K562 (cell line): ENCODE measurements around the gene ALPK1. TPM values are rescaled to one million over a fixed set of nuclear protein-coding genes. Genes with fewer than 3 reads are reported as not detected.

ENCODE experiments used
- ATAC-seq: fragments of 200-7000 bp; cut with Tn5 transposase; 3 replicates; pipeline ENCODE4 v1.9.1; 2020; ENCODE audit warnings: moderate library complexity
- BruUV-seq: library from RNA; stranded (reverse); fragments of 400-500 nt; replicated peaks from 2 replicates; lab custom pipeline; 2021; lab: Mats Ljungman, UMichigan
- CTCF ChIA-PET: fragments of 300-600 bp; formaldehyde crosslinking; extraction: SDS; loops from one replicate; lab custom pipeline; 2021; ENCODE audit warnings: low intra/inter-chr PET ratio; lab: Yijun Ruan, JAX
- POLR2A ChIA-PET: fragments of 300-600, 350-650 bp; sonication (Branson Sonifier 250); formaldehyde crosslinking; extraction: SDS; loops from one replicate; lab custom pipeline; 2021; ENCODE audit warnings: antibody characterized with exemption, inconsistent platforms; lab: Yijun Ruan, JAX
- DNase-seq, 4 experiments: peaks; one replicate each; pipeline versions ENCODE4 v3.0.0 to v3.0.0-alpha.2; 2011 to 2018; ENCODE audit warnings: low spot score in 3 of 4, mixed read lengths in 3 of 4; ENCODE audit errors: extremely low read depth in 1 of 4
- FAIRE-seq: peaks from 2 replicates; lab custom pipeline; 2011; peaks lifted over from hg19 to GRCh38; lab: Jason Lieb, UNC
- H2AFZ ChIP-seq: 2 replicates; pipeline ENCODE4 v1.6.0; 2011; ENCODE audit warnings: low read depth, low read length, control low read depth, inconsistent platforms
- H3K27ac ChIP-seq: fragments of 200-600 bp; 3 replicates; pipeline ENCODE4 v1.8.0; 2011; ENCODE audit warnings: low read depth, mild to moderate bottlenecking, control low read depth, inconsistent platforms, low read length, moderate library complexity, mixed read lengths; ENCODE audit errors: extremely low read depth
- H3K27me3 ChIP-seq, 2 experiments: fragments of 300-600 bp in 1 of 2; 2 replicates in 1 of 2; 3 replicates in 1 of 2; pipeline versions ENCODE4 v1.6.0 to v1.8.0; 2011; ENCODE audit warnings: inconsistent platforms in 2 of 2, low read length in 2 of 2, mild to moderate bottlenecking in 1 of 2, mixed read lengths in 1 of 2, moderate library complexity in 1 of 2; ENCODE audit not compliant: control insufficient read depth in 2 of 2, insufficient read depth in 2 of 2
- H3K36me3 ChIP-seq: fragments of 300-600 bp; 3 replicates; pipeline ENCODE4 v1.8.0; 2011; ENCODE audit warnings: mild to moderate bottlenecking, low read length, inconsistent platforms; ENCODE audit not compliant: control insufficient read depth, insufficient read depth
- H3K4me1 ChIP-seq, 2 experiments: fragments of 200-600 bp in 1 of 2; replicated peaks in 1 of 2; 2 replicates in 1 of 2; 3 replicates in 1 of 2; pipeline versions ENCODE4 v1.5.1 to v1.8.0; 2011; ENCODE audit warnings: inconsistent platforms in 2 of 2, low read length in 2 of 2, mild to moderate bottlenecking in 1 of 2, mixed read lengths in 1 of 2, moderate library complexity in 1 of 2; ENCODE audit not compliant: control insufficient read depth in 2 of 2, insufficient read depth in 2 of 2
- H3K4me2 ChIP-seq: 2 replicates; pipeline ENCODE4 v1.6.1; 2011; ENCODE audit warnings: low read length, control low read depth, inconsistent platforms, mixed read lengths; ENCODE audit not compliant: insufficient read depth
- H3K4me3 ChIP-seq: fragments of 200-600 bp; sonication (generic), shearing (Covaris generic); 2 replicates; pipeline ENCODE4 v1.5.1; 2016; ENCODE audit warnings: control low read depth, inconsistent platforms
- H3K79me2 ChIP-seq: fragments of 200-600 bp; 3 replicates; pipeline ENCODE4 v1.8.0; 2011; ENCODE audit warnings: low read length, inconsistent platforms; ENCODE audit not compliant: control insufficient read depth, insufficient read depth
- H3K9ac ChIP-seq, 2 experiments: 2 replicates each; pipeline versions ENCODE4 v1.6.0 to v1.6.1; 2011; ENCODE audit warnings: low read depth in 2 of 2, low read length in 2 of 2, control low read depth in 1 of 2, inconsistent platforms in 1 of 2, mild to moderate bottlenecking in 1 of 2, mixed read lengths in 1 of 2; ENCODE audit not compliant: insufficient read depth in 1 of 2
- H3K9me1 ChIP-seq: one replicate; pipeline ENCODE4 v1.6.0; 2011; ENCODE audit warnings: inconsistent platforms, mild to moderate bottlenecking, low read length, moderate library complexity; ENCODE audit not compliant: control insufficient read depth, insufficient read depth
- H3K9me3 ChIP-seq: replicated peaks from 2 replicates; pipeline ENCODE4 v1.5.1; 2011; ENCODE audit warnings: low read depth, low read length, inconsistent platforms; ENCODE audit not compliant: control insufficient read depth, insufficient read depth
- H4K20me1 ChIP-seq: replicated peaks from 2 replicates; pipeline ENCODE4 v1.6.1; 2011; ENCODE audit warnings: low read length, inconsistent platforms, mixed read lengths; ENCODE audit not compliant: control insufficient read depth, insufficient read depth
- ARNT ChIP-seq, 2 experiments: fragments of 450-650 bp; IDR thresholded peaks; 2 replicates each; pipeline ENCODE4 v1.6.1; 2016; ENCODE audit warnings: mild to moderate bottlenecking in 1 of 2
- BHLHE40 ChIP-seq: IDR thresholded peaks from 2 replicates; pipeline ENCODE4 v1.6.1; 2011; ENCODE audit warnings: low read length, improper control_type of control experiment
- CBX3 ChIP-seq, 2 experiments: IDR thresholded peaks; 1 replicate in 1 of 2; 2 replicates in 1 of 2; pipeline ENCODE4 v1.6.1; 2012; ENCODE audit warnings: inconsistent platforms in 2 of 2, low read length in 2 of 2, borderline replicate concordance in 1 of 2, control low read depth in 1 of 2
- CEBPG ChIP-seq, 3 experiments: fragments of 200-800 bp in 1 of 3; sonication (Bioruptor generic) in 1 of 3; sonication (generic) in 1 of 3; formaldehyde crosslinking in 1 of 3; IDR thresholded peaks in 2 of 3; conservative IDR thresholded peaks in 1 of 3; 2 replicates each; pipeline versions ENCODE4 v1.6.1 to v1.8.0; 2016 to 2022; ENCODE audit warnings: missing compliant biosample characterization in 2 of 3, missing genetic modification characterization in 2 of 3, mild to moderate bottlenecking in 1 of 3, missing genetic modification reagents in 1 of 3
- ETV6 ChIP-seq, 3 experiments: fragments of 150-350 bp in 1 of 3; sonication (generic) in 1 of 3; formaldehyde crosslinking in 1 of 3; IDR thresholded peaks; 2 replicates each; pipeline versions ENCODE4 v1.6.1 to v1.8.0; 2014 to 2022; ENCODE audit warnings: borderline replicate concordance in 2 of 3, low read depth in 2 of 3, antibody characterized with exemption in 1 of 3, low read length in 1 of 3, mild to moderate bottlenecking in 1 of 3, missing genetic modification reagents in 1 of 3
- HNRNPL ChIP-seq: fragments of 200-400 bp; formaldehyde crosslinking; IDR thresholded peaks from 2 replicates; pipeline ENCODE4 v1.6.1; 2017; ENCODE audit warnings: low read depth, mild to moderate bottlenecking, low read length
- HNRNPUL1 ChIP-seq: fragments of 200-400 bp; formaldehyde crosslinking; IDR thresholded peaks from 2 replicates; pipeline ENCODE4 v1.6.1; 2017; ENCODE audit warnings: low read length
- MCM2 ChIP-seq: fragments of 450-650 bp; IDR thresholded peaks from 2 replicates; pipeline ENCODE4 v1.6.1; 2017; ENCODE audit warnings: low read depth, mild to moderate bottlenecking
- PRPF4 ChIP-seq: fragments of 200-400 bp; formaldehyde crosslinking; IDR thresholded peaks from one replicate; pipeline ENCODE4 v1.6.1; 2017; ENCODE audit warnings: low read length, low read depth, mild to moderate bottlenecking; ENCODE audit not compliant: insufficient read depth, poor library complexity, severe bottlenecking
- PTRF ChIP-seq: fragments of 450-650 bp; IDR thresholded peaks from 2 replicates; pipeline ENCODE4 v1.6.1; 2016; ENCODE audit warnings: mild to moderate bottlenecking, missing genetic modification characterization, missing compliant biosample characterization
- RBBP5 ChIP-seq: fragments of 200-600 bp; sonication (generic); IDR thresholded peaks from 2 replicates; pipeline ENCODE4 v1.6.1; 2012; ENCODE audit warnings: borderline replicate concordance, mild to moderate bottlenecking, low read length, control low read depth, inconsistent platforms; ENCODE audit not compliant: insufficient read depth, poor library complexity, severe bottlenecking
- RNF2 ChIP-seq: sonication (generic); IDR thresholded peaks from 2 replicates; pipeline ENCODE4 v1.6.1; 2016
- ZNF589 ChIP-seq: fragments of 200-800 bp; sonication (Bioruptor generic); IDR thresholded peaks from 2 replicates; pipeline ENCODE4 v1.6.1; 2016; ENCODE audit warnings: low read depth, missing genetic modification characterization, missing compliant biosample characterization
- WGBS: fragments of 100-300 bp; shearing (Covaris generic); methylation state at CpG from one replicate; pipeline ENCODE4 v1.1.6; 2016; ENCODE audit warnings: low coverage, mixed read lengths; ENCODE audit not compliant: insufficient coverage; ENCODE audit errors: missing lambda C conversion rate; 5-methylcytosine and 5-hydroxymethylcytosine counted together
- in situ Hi-C: fragments of 300-500 bp; cut with MboI; formaldehyde crosslinking; loops from 4 replicates; pipeline ENCODE4 v1.15.0; 2018; ENCODE audit warnings: inconsistent platforms, mixed read lengths
- intact Hi-C: fragments of 100-400 bp; cut with micrococcal nuclease; formaldehyde crosslinking; loops from 2 replicates; pipeline ENCODE4 v1.14.2; 2022
- polyA plus RNA-seq, 8 experiments: library from polyadenylated mRNA; depleted of rRNA in 4 of 8; stranded (reverse) in 5 of 8; unstranded in 3 of 8; fragments of >200 nt; fragmentation: Nextera tagmentation in 2 of 8; fragmentation: Illumina TruSeq in 1 of 8; extraction: Ambion mirVana in 2 of 8; extraction: Trizol in 1 of 8; gene quantifications; 2 replicates each; pipeline versions ENCODE4 v1.2.1 to v1.2.3, GENCODE V29; 2011 to 2014; ENCODE audit warnings: inconsistent platforms in 1 of 8, missing spikeins in 1 of 8
- total RNA-seq, 7 experiments: library from RNA; depleted of rRNA in 6 of 7; stranded (reverse); fragments of >200 nt in 6 of 7; fragmentation: Illumina TruSeq in 2 of 7; extraction: Trizol in 2 of 7; gene quantifications; 2 replicates each; pipeline versions ENCODE4 v1.2.1 to v1.2.3, GENCODE V29; 2011 to 2021; ENCODE audit warnings: low replicate concordance in 1 of 7
- TF ChIP-seq, protein P1 (sequence below): sonication (generic); formaldehyde crosslinking; IDR thresholded peaks from 2 replicates; pipeline ENCODE4 v1.9.0; 2022; ENCODE audit warnings: mild to moderate bottlenecking, missing genetic modification reagents

The ALPK1 gene
- total and polyA plus RNA-seq, 9 of the 15 experiments (the other 6 are each of a cell fraction or from before 2014, with no cell fraction given) = 2.3 to 6.9 (median 4.6) TPM

DNA sequence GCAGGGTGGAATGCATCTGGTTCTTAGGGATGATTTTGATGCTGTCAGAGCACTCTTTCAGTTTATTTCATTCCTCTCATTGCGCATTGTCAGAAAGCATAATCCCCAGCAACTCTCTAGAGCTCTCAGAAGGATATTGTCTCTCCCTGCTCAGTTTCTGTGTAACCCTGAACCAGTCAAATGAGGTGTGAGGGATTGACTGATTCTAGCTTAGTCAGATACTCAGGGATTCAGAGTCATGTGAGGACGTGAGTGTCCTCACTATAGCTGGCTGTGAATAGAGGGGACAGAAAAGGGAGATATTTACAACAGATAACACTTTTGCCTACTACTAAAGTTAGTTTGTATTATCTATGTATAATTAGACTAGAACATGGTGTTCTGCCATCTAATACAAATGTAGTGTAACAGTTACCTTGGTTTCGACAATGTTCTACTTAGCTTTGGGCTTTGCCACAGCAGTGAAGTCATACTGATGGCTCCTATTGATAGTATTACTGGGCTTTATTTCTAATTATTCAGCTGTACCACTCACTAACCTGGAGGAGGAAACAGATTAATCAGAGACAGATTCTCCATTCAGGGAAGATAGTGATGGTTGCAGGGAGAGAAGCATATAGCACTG is 46.0 kb upstream of the ALPK1 start:
- DNase-seq (no peak), FAIRE-seq (no peak), ATAC-seq (peak; percentile 42; the same call in 1 of the 3 replicates)
- Histone ChIP-seq H4K20me1 (no peaks in the 10 kb centered on the region), H3K4me3 (no peak overlapping the region), H3K9me3 (no peaks in the 10 kb centered on the region; the same call in 1 of the 2 replicates), H3K9ac (no peak overlapping the region), H2AFZ (no peak overlapping the region), H3K27ac (no peak overlapping the region), H3K27me3 (no peaks in the 10 kb centered on the region), H3K9me1 (no peaks in the 10 kb centered on the region), H3K4me1 (no peaks in the 10 kb centered on the region; a peak in 1 of 5 replicates), H3K79me2 (no peaks in the 10 kb centered on the region), H3K4me2 (no peak overlapping the region), H3K36me3 (peaks cover 3% of the 10 kb centered on the region; the same call in 1 of the 3 replicates)
- no TSS peak for BruUV-seq
- TF ChIP-seq BHLHE40 = no peak
- TF ChIP-seq ZNF589 (CRISPR knock-in tag) = no peak
- TF ChIP-seq, protein P1, sequence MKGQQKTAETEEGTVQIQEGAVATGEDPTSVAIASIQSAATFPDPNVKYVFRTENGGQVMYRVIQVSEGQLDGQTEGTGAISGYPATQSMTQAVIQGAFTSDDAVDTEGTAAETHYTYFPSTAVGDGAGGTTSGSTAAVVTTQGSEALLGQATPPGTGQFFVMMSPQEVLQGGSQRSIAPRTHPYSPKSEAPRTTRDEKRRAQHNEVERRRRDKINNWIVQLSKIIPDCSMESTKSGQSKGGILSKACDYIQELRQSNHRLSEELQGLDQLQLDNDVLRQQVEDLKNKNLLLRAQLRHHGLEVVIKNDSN = no peak
- no peak for TF ChIP-seq ARNT (IDR thresholded peaks at IDR 0.05)
- TF ChIP-seq PRPF4 = no peak
- no peak for TF ChIP-seq HNRNPL
- TF ChIP-seq HNRNPUL1 = no peak
- no peak for TF ChIP-seq ETV6 (IDR thresholded peaks at IDR 0.05; ENCODE audit: borderline replicate concordance in 1 of 2, low read depth in 2 of 2, low read length in 1 of 2)
- no peak for TF ChIP-seq ETV6 (CRISPR knock-in tag; IDR thresholded peaks at IDR 0.05; ENCODE audit: borderline replicate concordance)
- no peak for TF ChIP-seq MCM2
- no peak for TF ChIP-seq CBX3 (IDR thresholded peaks at IDR 0.05; ENCODE audit: borderline replicate concordance in 1 of 2, low read length in 2 of 2)
- TF ChIP-seq PTRF = no peak
- TF ChIP-seq RNF2 = no peak
- no peak for TF ChIP-seq CEBPG (CRISPR knock-in tag; IDR thresholded peaks at IDR 0.05)
- no peak for TF ChIP-seq CEBPG (tag; conservative IDR thresholded peaks at IDR 0.05 in 1 of 2, IDR thresholded peaks at IDR 0.05 in 1 of 2)
- TF ChIP-seq RBBP5 = no peak
- CTCF ChIA-PET = no interaction called here
- POLR2A ChIA-PET = interaction anchor here (0.7 to 1.4 kb wide), 3 partner anchors 8 to 24 kb away, joined by 3 to 7 read pairs (median 4); no protein-coding TSS in a partner anchor
- intact Hi-C loops (no loop called here), in situ Hi-C loops (no loop called here)
- 82% methylated on average over 3 of the region's 3 CpGs for WGBS
